GM12875 (cell line): ENCODE measurements around the gene ELP4.

Source experiments
- H3K4me3 ChIP-seq: one replicate; pipeline ENCODE4 v1.5.1; 2011; ENCODE audit warnings: low read depth, low read length, control low read depth
- TF ChIP-seq, protein P1 (sequence below): IDR thresholded peaks from 2 replicates; pipeline ENCODE4 v1.5.1; 2011; ENCODE audit warnings: low read depth, mild to moderate bottlenecking, control low read depth, inconsistent platforms, low read length, moderate library complexity, borderline replicate concordance; ENCODE audit not compliant: insufficient read depth

The ELP4 gene

DNA sequence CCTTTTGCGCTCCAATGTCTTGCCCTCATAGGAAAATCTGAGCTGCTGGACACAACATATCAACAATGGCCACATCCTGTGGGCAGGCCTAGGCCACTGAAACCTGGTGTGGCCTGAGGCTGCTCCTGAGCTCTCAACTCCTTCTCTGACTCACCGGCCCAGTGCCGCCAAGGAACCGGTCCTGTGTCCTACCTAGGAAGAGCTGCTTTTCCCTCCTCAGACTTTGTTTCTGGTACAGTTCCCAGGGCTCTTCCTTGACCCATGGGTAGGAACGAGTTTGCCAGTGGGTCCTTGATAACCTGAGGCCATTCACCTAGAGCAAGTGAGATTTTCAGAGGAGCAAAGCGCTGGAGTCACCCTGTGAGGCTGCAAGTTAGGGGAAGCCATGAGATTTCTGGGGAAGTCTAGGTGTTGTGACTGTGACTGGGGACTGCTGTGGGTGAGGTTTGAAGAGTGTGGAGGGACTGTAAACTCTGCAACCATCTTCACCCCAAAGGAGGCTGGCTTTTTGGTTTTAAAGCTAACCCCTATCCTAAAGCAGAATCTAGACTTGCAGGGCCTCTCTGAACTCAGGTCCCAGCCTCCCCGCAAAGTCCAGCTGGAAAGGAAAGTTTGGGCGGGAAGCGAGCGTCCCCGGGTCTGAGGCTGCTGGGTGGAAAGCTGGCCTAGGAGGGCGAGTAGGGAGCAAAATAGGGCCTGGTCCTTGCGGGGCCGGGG, 313.5 kb downstream of the ELP4 start:
- TF ChIP-seq, protein P1, sequence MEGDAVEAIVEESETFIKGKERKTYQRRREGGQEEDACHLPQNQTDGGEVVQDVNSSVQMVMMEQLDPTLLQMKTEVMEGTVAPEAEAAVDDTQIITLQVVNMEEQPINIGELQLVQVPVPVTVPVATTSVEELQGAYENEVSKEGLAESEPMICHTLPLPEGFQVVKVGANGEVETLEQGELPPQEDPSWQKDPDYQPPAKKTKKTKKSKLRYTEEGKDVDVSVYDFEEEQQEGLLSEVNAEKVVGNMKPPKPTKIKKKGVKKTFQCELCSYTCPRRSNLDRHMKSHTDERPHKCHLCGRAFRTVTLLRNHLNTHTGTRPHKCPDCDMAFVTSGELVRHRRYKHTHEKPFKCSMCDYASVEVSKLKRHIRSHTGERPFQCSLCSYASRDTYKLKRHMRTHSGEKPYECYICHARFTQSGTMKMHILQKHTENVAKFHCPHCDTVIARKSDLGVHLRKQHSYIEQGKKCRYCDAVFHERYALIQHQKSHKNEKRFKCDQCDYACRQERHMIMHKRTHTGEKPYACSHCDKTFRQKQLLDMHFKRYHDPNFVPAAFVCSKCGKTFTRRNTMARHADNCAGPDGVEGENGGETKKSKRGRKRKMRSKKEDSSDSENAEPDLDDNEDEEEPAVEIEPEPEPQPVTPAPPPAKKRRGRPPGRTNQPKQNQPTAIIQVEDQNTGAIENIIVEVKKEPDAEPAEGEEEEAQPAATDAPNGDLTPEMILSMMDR: no peak
- no peak overlapping the region for H3K4me3 ChIP-seq

DNA sequence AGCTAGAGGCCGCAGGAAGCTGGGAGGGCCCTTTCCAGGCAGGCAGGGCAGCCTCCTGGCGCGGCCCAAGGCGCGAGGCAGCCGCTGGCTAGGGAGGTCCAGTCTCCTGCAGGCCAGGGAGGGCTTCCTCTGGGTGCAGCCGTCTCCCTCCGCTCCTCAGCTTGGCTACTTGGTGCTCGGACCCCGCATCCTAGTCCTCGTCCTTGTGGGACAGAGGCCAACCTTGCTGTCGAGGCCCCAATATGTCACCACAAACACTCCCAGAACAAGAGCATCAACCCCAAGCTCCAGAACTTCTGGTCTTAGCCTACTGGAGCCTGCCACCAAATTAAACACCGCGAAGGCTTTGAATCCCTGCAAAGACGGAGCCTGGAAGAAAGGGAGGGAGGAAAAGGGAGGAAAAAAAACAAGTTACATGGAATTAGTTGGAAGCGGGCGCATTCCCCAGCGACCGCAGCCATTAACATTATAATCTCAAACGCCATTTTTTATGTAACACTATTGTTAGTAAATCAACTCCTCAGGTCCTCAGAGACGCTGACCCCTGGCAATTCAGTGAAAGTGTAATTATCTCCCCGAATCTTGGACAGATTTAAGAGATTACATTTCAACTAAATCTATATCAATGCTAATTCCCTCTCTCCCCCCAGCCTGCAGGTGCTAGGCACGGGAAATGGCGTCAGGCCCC, 314.2 kb downstream of the ELP4 start:
- TF ChIP-seq, protein P1: no peak
- no peak overlapping the region for H3K4me3 ChIP-seq

DNA sequence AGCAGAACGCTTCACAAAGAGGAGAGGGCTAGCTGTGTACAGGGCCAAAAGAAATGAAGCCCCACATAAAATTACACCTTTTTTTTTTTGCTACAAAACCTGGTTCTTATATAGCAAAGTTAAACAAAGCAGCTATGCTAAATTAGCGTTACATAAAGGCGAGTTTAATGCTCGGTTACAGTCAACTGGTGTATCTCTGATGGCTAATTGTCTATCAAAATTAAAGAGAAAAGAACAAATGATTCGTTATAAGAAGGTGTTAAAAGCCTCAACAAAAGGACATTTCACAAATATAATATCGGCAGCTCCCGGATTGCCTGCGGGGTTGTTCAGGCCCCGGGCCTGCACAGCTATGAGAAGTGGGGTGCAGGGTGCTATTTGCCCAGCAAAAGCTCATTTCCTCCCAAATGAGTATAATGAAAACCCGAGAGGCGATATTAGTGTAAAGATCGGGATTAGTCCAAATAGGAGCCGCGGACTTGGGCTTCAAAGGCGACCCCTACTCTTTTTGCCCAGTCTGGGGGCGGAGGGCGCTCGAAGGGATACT, 314.8 kb downstream of the ELP4 start:
- no peak overlapping the region for H3K4me3 ChIP-seq
- TF ChIP-seq, protein P1: no peak

DNA sequence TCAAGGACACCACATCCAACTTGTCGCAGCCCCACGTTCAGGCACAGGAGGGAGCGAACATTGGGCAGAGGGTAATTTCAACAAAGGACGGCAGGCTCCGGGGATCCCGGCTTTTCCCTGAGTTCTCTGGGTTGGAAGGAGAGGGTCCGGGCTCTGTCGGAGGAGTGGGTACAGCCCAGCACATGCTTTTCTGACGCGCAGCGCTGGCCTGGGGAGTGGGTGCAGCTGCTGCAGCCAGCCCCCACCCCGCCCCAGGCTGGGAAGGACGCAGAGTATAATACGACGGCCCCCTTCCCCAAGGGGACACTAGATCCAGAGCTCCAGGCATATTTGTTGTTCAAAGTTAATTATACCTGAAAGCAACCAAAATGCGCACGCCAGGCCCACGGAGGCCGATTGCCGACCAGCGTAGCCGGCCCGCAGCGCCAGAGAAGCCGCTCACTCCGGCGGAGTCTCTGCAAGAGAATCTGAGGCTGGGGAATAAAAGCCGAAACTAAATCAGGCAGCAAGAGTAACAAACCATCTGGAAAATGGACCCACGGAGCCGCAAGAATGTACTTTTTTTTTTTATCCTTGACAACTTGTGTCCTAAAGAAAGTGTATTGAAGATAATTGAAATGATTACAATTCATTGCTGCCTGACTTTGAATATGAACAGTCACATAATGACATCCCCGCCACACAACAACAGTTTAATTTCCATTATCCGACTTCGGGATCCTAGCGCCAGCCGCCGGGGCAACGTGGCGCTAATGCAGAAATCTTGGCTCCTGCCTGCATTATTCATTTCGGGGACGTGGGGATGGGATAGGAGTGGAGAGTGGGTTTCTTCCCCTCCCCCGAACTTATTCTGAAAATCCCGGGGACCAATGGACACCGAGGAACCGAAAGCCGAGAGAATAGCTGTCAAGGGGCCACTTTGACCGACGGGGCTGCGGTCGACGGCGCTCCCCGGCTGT, 315.6 kb downstream of the ELP4 start:
- TF ChIP-seq, protein P1: no peak
- H3K4me3 ChIP-seq: no peak overlapping the region

DNA sequence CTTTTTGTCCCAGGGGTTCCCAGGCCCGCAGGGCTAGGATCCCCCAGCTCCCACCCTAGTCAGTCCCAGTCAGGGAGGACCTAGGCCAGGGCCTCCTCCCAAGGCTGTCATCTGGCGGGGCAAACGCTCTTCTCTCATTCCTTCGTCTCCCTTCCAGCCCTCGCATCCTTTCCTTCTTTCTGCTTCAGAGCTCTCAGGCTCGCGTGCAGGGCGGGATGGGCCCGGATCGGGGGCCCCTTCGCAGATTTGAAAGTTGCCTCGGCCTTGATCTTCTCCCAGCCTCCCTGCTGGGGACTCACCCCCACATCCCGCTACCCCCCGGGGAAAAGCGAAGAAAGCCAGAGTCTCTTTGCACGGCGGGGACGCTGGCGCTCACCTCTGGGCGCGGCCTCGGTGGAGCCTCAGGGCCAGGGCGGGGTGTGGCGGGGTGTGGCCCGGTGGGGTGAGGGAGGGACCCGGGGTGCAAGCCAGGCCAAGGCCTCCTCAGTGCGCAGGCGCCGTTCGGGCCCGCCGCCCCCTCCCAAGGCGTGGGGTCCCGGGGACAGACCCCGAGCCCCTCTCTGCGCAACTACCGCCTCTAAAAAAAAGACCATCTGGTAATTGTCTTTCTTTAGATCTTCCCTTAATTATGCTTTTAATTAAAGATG, 316.4 kb downstream of the ELP4 start:
- TF ChIP-seq, protein P1: no peak

More for the DNA sequence above, 316.4 kb downstream of the ELP4 start:
- H3K4me3 ChIP-seq: no peak overlapping the region
